B cell (primary cell): ENCODE results near the gene STK17B. TPM values are rescaled to one million over a fixed set of nuclear protein-coding genes. Genes with fewer than 3 reads are reported as not detected.

Experiments used
- ATAC-seq: fragments of 200-7000 bp; cut with Tn5 transposase; one replicate; pipeline ENCODE4 v1.10.0; 2021; ENCODE audit warnings: low read depth, mild to moderate bottlenecking, moderate number of reproducible peaks, moderate library complexity
- CTCF ChIA-PET: fragments of 350-600 bp; sonication (Branson Sonifier 250); formaldehyde crosslinking; loops from one replicate; lab custom pipeline; 2021; ENCODE audit warnings: antibody characterized with exemption, inconsistent platforms; lab: Charles Lee
- POLR2A ChIA-PET: fragments of 350-600 bp; sonication (Branson Sonifier 250); formaldehyde crosslinking; loops from one replicate; lab custom pipeline; 2021; ENCODE audit warnings: antibody characterized with exemption; lab: Charles Lee
- DNase-seq: peaks from one replicate; pipeline ENCODE4 v3.0.0; 2013
- H2AFZ ChIP-seq: 2 replicates; pipeline ENCODE4 v1.6.1; 2012; ENCODE audit warnings: mild to moderate bottlenecking, low read depth, low read length; ENCODE audit not compliant: insufficient read depth, poor library complexity, severe bottlenecking
- H3K27ac ChIP-seq, 2 donors: 1 replicate in 1 of 2; 2 replicates in 1 of 2; pipeline ENCODE4 v1.5.1; 2012 to 2013; ENCODE audit warnings: low read length in 2 of 2, mild to moderate bottlenecking in 2 of 2, moderate library complexity in 1 of 2
- H3K27me3 ChIP-seq, 4 experiments: fragments of 200-600 bp in 1 of 4; sonication (generic) in 1 of 4; replicated peaks in 1 of 4; 1 replicate in 2 of 4; 2 replicates in 2 of 4; pipeline versions ENCODE4 v1.6.1 to v1.7.0; 2013 to 2016; ENCODE audit warnings: low read length in 3 of 4, mild to moderate bottlenecking in 2 of 4, mixed read lengths in 1 of 4, moderate library complexity in 1 of 4; ENCODE audit not compliant: insufficient read depth in 4 of 4, control insufficient read depth in 3 of 4; ENCODE audit errors: control extremely low read depth in 1 of 4
- H3K36me3 ChIP-seq, 2 experiments: replicated peaks in 1 of 2; 1 replicate in 1 of 2; 2 replicates in 1 of 2; pipeline versions ENCODE4 v1.6.1 to v1.7.1; 2013; ENCODE audit warnings: low read length in 1 of 2; ENCODE audit not compliant: insufficient read depth in 2 of 2, control insufficient read depth in 1 of 2; ENCODE audit errors: control extremely low read depth in 1 of 2, extremely low read depth in 1 of 2
- H3K4me1 ChIP-seq, 2 donors: fragments of 200-600 bp in 1 of 2; sonication (generic) in 1 of 2; 1 replicate in 1 of 2; 2 replicates in 1 of 2; pipeline versions ENCODE4 v1.5.1 to v1.6.1; 2013 to 2017; ENCODE audit warnings: low read length in 2 of 2; ENCODE audit not compliant: control insufficient read depth in 2 of 2, insufficient read depth in 2 of 2
- H3K4me2 ChIP-seq: replicated peaks from 2 replicates; pipeline ENCODE3; 2012; ENCODE audit warnings: mild to moderate bottlenecking, low read depth, low read length; ENCODE audit not compliant: poor library complexity, severe bottlenecking
- H3K4me3 ChIP-seq, 5 experiments: fragments of 200-600 bp in 1 of 5; sonication (generic) in 1 of 5; 1 replicate in 3 of 5; 2 replicates in 2 of 5; pipeline versions ENCODE4 v1.5.1 to v1.7.0; 2011 to 2016; ENCODE audit warnings: low read length in 4 of 5, mild to moderate bottlenecking in 4 of 5, low read depth in 2 of 5, control low read depth in 1 of 5, moderate library complexity in 1 of 5; ENCODE audit not compliant: insufficient read depth in 1 of 5; ENCODE audit errors: control extremely low read depth in 1 of 5, extremely low read depth in 1 of 5
- H3K79me2 ChIP-seq: fragments of 200-600 bp; sonication (generic); one replicate; pipeline ENCODE4 v1.6.0; 2016; ENCODE audit warnings: low read length; ENCODE audit not compliant: control insufficient read depth, insufficient read depth
- H3K9ac ChIP-seq: fragments of 200-600 bp; sonication (generic); 2 replicates; pipeline ENCODE4 v1.6.1; 2017; ENCODE audit warnings: mild to moderate bottlenecking, low read length, moderate library complexity
- H3K9me3 ChIP-seq, 3 donors: one replicate each; pipeline versions ENCODE4 v1.6.1 to v1.7.1; 2013; ENCODE audit warnings: low read length in 2 of 3; ENCODE audit not compliant: control insufficient read depth in 2 of 3, insufficient read depth in 1 of 3; ENCODE audit errors: control extremely low read depth in 1 of 3
- H4K20me1 ChIP-seq: 2 replicates; pipeline ENCODE4 v1.6.0; 2012; ENCODE audit warnings: mild to moderate bottlenecking, low read length; ENCODE audit not compliant: insufficient read depth, control insufficient read depth, poor library complexity, severe bottlenecking
- H3K27ac Mint-ChIP-seq: one replicate; pipeline ENCODE4 v1.8.0; 2021; ENCODE audit warnings: mixed read lengths
- H3K27me3 Mint-ChIP-seq: one replicate; pipeline ENCODE4 v1.8.0; 2021; ENCODE audit warnings: mixed read lengths
- H3K4me1 Mint-ChIP-seq: one replicate; pipeline ENCODE4 v1.8.0; 2021; ENCODE audit warnings: mixed read lengths
- H3K4me3 Mint-ChIP-seq: one replicate; pipeline ENCODE4 v1.8.0; 2021; ENCODE audit warnings: mixed read lengths
- H3K9me3 Mint-ChIP-seq: one replicate; pipeline ENCODE4 v1.8.0; 2022; ENCODE audit warnings: mixed read lengths; ENCODE audit not compliant: insufficient read depth
- CTCF ChIP-seq: fragments of 200-600 bp; IDR thresholded peaks from one replicate; pipeline ENCODE4 v1.8.0; 2022; ENCODE audit warnings: antibody characterized with exemption, mild to moderate bottlenecking
- EZH2 ChIP-seq: IDR thresholded peaks from 2 replicates; pipeline ENCODE4 v1.6.1; 2012; ENCODE audit warnings: borderline replicate concordance, low read depth, mild to moderate bottlenecking, moderate library complexity, low read length; ENCODE audit not compliant: insufficient read depth, poor library complexity, severe bottlenecking
- WGBS: methylation state at CpG from one replicate; pipeline ENCODE4 v1.1.5; 2013; ENCODE audit warnings: missing lambda C conversion rate; ENCODE audit not compliant: insufficient coverage; 5-methylcytosine and 5-hydroxymethylcytosine counted together
- intact Hi-C: fragments of 100-400 bp; cut with micrococcal nuclease; formaldehyde crosslinking; loops from one replicate; pipeline ENCODE4 v1.10.0; 2022
- polyA plus RNA-seq: library from polyadenylated mRNA; depleted of rRNA; stranded (reverse); fragments of >200 nt; gene quantifications from 2 replicates; pipeline ENCODE4 v1.2.3, GENCODE V29; 2012
- total RNA-seq, 2 donors: library from RNA; stranded (reverse); fragments of 120-200 nt in 1 of 2; gene quantifications; 1 replicate in 1 of 2; 2 replicates in 1 of 2; pipeline versions ENCODE4 v1.2.3 to v1.2.4, GENCODE V29; 2013 to 2022

STK17B gene
- total and polyA plus RNA-seq, 2 donors (not counting 1 experiment from before 2014, with no cell fraction given) = 120 to 249 TPM

- no peak overlapping the region for H3K27ac ChIP-seq
- DNase-seq (no peak), ATAC-seq (no peak)
- TF ChIP-seq CTCF (no peak), EZH2 (no peak)
- no peaks in the 10 kb centered on the region for H3K36me3 ChIP-seq
- ChIA-PET CTCF (no interaction called here), POLR2A (no interaction called here)
- Mint-ChIP-seq H3K4me1 (no peaks in the 10 kb centered on the region), H3K4me3 (no peak overlapping the region), H3K27ac (no peak overlapping the region), H3K9me3 (peaks cover 8% of the 10 kb centered on the region), H3K27me3 (no peaks in the 10 kb centered on the region)
- 100% methylated on average over 1 of the region's 2 CpGs for WGBS
- H3K79me2 ChIP-seq = no peaks in the 10 kb centered on the region
- H4K20me1 ChIP-seq = no peaks in the 10 kb centered on the region
- no peak overlapping the region for H3K4me2 ChIP-seq
- H3K9me3 ChIP-seq = peaks cover 0 to 33% (median 28%) of the 10 kb centered on the region in 3 donors
- intact Hi-C loops = no loop called here
- no peak overlapping the region for H2AFZ ChIP-seq
- no peak overlapping the region for H3K4me3 ChIP-seq
- H3K27me3 ChIP-seq = no peaks in the 10 kb centered on the region
- no peaks in the 10 kb centered on the region for H3K4me1 ChIP-seq
- no peak overlapping the region for H3K9ac ChIP-seq
Observed at GRCh38 chr2:196125596-196125995, 45.8 kb downstream of the STK17B start.

- TF ChIP-seq CTCF (no peak), EZH2 (no peak)
- ChIA-PET POLR2A (no interaction called here), CTCF (no interaction called here)
- DNase-seq (no peak), ATAC-seq (no peak)
- WGBS = 100% methylated on average over 4 of the region's 6 CpGs
- Histone ChIP-seq H3K9me3 (peaks cover 0 to 20% (median 13%) of the 10 kb centered on the region in 3 donors), H3K27ac (no peak overlapping the region), H3K4me3 (no peak overlapping the region), H3K9ac (no peak overlapping the region), H3K36me3 (no peaks in the 10 kb centered on the region), H2AFZ (no peak overlapping the region), H3K27me3 (no peaks in the 10 kb centered on the region), H3K4me2 (no peak overlapping the region), H3K79me2 (no peaks in the 10 kb centered on the region), H3K4me1 (no peaks in the 10 kb centered on the region), H4K20me1 (no peaks in the 10 kb centered on the region)
- Mint-ChIP-seq H3K27me3 (no peaks in the 10 kb centered on the region), H3K27ac (no peak overlapping the region), H3K9me3 (peaks cover 3% of the 10 kb centered on the region), H3K4me1 (no peaks in the 10 kb centered on the region), H3K4me3 (no peak overlapping the region)
- intact Hi-C loops = no loop called here
Observed at GRCh38 chr2:196123679-196124373, 47.6 kb downstream of the STK17B start.
